HTR-8/SVneo (cell line): Measurements from ENCODE around the gene SYT9.
"Not testable (repeated sequence)": the region's sequence is repeated elsewhere in the genome, so short reads cannot be mapped to it uniquely, and the experiment has no call there.

Source experiments
- DNase-seq: peaks from one replicate; pipeline ENCODE4 v3.0.0; 2011; ENCODE audit warnings: low spot score, mixed read lengths; ENCODE audit not compliant: insufficient read length
- FAIRE-seq: peaks from 2 replicates; lab custom pipeline; 2011; peaks lifted over from hg19 to GRCh38; lab: Jason Lieb, UNC

Gene SYT9

GRCh38 chr11:7493670-7494069 lies 242.0 kb downstream of the SYT9 start:
- no peak for DNase-seq
- FAIRE-seq = no peak

DNA sequence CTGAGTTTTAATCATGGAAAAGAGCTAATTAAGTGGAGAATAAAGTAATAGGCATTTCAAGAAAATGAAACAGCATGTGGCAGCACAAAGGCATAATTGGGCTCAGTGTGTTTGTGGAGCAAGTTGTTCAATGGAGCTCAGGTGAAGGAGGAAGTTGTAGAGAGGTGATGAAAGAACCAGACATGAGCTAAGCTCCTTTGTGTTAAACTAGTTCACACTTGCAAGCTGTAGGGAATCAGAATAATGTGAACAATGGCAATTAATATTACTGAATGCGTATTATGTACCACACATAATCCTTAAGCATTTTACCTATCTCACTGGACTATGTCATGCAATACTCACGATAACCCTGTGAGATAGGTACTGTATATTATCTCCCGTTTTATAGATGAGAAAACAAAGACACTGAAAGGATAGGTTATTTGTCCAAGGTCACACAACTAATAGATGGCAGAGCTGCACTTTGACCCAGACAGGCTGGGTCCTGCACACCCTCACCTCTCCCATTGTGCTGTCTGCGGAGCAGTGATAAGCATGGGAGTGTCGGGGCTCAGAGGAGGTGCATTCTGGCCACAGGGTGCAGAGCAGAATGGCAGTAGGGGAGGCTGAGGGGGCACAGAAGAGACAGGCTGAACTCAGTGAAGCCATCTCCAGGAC lies 242.5 kb downstream of the SYT9 start:
- FAIRE-seq (no peak), DNase-seq (no peak)

DNA sequence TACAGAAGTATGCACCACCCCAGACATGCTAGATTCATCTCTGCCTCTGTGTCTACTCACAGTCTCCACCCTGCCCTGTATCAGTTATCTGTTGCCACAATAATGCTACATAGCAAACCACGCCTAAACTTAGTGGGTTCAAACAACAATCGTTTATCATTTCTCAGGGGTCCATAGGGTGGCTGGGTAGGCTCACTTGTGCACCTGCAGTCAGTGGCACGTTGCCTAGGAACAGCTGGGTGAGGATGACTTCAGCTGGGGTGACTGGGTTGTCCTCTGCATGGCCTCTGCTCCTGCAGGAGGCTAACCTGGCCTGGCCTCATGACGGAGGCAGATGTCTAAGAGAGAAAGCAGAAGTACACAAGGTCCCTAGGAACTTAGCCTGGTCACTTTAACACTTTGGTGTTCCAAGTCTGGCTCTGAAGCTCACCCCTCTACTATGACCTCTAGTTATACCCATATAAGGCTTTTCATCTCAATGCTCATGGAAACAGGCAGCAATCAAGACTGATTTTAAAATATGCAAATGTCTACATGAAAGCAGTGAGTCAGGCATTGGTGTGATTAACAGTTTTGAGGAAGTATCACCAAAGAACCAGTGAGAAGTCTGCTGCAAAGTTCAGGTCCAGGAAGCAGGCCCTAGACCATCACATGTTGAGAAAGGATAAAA lies 244.3 kb downstream of the SYT9 start:
- FAIRE-seq (no peak), DNase-seq (no peak)

- DNase-seq = no peak
- FAIRE-seq = no peak
Measured at GRCh38 chr11:7498193-7498592, 246.5 kb downstream of the SYT9 start.

GRCh38 chr11:7499081-7499480 lies 247.4 kb downstream of the SYT9 start:
- DNase-seq = no peak
- FAIRE-seq = no peak

- no peak for DNase-seq
- no peak for FAIRE-seq
Measured at GRCh38 chr11:7500251-7500650, 248.5 kb downstream of the SYT9 start.

DNA sequence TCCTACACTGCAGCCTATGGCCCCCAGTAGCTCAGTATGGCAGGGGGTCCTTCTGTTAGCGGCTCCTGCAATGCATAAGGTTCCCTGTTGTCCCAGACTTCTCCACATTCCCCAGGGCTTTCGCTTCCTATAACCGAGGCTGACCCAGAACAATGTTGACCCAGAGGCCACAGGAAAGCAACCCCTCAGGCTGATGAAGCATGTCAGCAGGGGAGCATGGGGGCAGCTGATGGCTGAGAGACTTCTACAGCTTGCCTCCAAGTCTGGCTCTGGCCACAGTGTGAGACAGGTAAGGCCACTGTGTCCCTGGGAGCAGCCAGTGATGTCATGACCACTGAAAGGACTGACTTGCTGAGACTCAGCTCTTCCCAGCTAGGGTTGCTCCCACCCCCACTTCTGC lies 249.5 kb downstream of the SYT9 start:
- FAIRE-seq (no peak), DNase-seq (no peak)

DNA sequence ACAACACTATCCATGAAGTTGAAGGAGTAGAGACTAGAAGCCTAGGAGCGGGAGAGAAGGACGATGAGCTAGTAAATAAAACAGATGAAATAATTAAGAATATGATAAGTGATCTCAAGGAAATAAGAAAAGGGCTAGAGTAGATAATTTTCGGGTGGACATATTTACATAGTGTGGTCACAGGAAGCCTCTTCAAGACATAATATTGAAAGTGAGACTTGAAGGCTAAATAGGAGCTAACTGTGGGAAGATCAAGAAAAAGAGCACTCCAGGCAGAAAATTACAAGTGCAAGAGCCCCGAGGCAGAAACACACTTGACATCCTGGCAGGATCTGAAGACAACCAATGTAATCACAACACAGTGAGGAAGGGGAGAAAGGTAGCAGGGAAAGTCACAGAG lies 250.2 kb downstream of the SYT9 start:
- DNase-seq (no peak), FAIRE-seq (no peak)

- no peak for FAIRE-seq
- no peak for DNase-seq
Measured at GRCh38 chr11:7506243-7506642, 254.5 kb downstream of the SYT9 start.

GRCh38 chr11:7508087-7508486 lies 256.4 kb downstream of the SYT9 start:
- DNase-seq = no peak
- no peak for FAIRE-seq

DNA sequence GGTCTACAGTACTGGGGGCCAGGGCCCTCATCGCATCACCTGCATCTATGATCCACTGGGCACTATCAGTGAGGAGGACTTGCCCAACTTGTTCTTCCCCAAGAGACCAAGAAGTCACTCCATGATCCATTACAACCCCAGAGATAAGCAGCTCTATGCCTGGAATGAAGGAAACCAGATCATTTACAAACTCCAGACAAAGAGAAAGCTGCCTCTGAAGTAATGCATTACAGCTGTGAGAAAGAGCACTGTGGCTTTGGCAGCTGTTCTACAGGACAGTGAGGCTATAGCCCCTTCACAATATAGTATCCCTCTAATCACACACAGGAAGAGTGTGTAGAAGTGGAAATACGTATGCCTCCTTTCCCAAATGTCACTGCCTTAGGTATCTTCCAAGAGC lies 258.3 kb downstream of the SYT9 start:
- no peak for DNase-seq
- no peak for FAIRE-seq

GRCh38 chr11:7511401-7511800 lies 259.7 kb downstream of the SYT9 start:
- FAIRE-seq (no peak), DNase-seq (no peak)

DNA sequence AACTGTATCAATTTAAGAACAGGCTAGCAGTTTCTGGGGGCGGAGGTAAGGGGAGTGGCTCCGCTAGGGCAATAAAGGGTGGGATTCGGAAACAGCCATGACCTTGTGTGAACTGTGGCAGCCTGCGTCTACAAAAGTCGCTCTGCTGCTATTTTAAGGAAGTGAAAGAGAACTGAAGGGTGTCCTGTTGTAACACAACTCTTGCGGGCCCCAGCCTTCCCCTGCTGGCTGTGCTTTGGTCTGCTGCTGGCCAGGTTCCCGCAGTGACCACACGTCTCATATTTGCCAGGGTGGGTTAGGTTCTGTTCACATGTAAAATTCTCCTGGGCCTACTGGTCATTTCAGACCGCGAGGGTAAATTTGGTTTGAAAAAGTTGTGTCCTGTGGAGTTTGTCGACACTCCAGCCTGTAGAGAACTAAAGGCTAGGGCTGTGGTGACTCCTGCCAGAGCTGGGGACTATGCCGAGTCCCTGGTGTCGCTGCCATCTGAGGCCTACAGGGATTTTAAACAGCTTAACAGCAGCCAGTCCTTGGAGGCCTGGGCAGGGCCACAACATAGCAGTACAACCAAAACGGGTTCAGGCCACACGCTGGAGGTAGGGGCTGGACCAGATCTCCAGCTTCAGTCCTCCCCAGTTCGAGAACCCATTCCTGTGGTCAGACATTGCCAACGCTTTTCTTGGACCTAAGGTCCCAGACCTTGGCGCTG lies 261.0 kb downstream of the SYT9 start:
- no peak for FAIRE-seq

DNA sequence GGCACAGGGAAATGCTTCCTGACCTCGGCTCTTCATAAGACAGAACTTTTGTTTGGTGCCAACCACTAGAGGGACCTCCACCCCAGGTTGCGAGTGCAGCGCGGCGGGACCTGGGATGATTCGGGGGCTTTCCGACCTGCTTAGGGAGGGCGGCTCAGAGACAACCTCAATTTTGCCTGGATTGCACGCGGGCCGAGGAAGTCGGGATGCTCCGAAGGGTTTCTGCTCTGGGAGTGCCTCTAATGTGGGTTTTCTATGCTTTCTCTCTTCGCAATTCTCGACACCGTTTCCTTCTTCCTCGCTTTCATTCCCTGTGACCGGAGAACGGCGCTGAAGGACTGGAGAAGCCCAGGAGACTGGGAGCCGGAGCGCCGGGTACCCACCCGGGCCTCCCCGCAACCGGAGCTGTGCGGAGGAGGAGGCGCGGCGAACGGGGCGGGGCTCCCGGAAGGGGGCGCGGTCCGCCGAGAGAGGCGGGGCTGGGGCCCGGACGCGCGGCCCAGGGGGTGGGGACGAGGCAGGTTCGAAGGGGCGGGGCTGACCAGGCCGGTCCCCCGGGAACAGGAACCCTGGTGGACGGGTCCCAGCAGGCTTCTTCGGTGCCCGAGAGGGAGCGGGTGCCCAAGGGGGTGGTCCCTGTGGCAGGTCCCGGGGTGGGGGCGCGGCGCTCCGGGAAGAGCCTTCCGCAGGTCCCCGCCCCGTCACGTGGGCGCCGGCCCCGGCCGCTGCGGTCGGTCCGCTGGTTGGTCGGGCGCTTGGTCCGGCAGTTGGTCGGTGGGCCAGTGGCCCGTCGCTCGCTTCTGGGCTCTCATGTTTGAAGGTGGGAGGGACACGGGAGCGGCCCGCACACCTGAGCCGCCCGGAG lies 261.8 kb downstream of the SYT9 start, which contains the start of gene PPFIBP2:
TSS of gene PPFIBP2 (plus strand) at position 766 of the 865 bp plus-strand sequence. CDS start 35,477 bp downstream, outside the sequence.
- DNase-seq (peak; percentile 76), FAIRE-seq (no peak)

More for the DNA sequence above, 261.0 kb downstream of the SYT9 start:
- no peak for DNase-seq

GRCh38 chr11:7514099-7514591 lies 262.4 kb downstream of the SYT9 start:
- peak; percentile 20 for FAIRE-seq
- DNase-seq = peak; percentile 11

- FAIRE-seq = no peak
- DNase-seq = no peak
Measured at GRCh38 chr11:7515447-7515886, 263.8 kb downstream of the SYT9 start.

GRCh38 chr11:7516475-7516874 lies 264.8 kb downstream of the SYT9 start:
- FAIRE-seq = no peak
- no peak for DNase-seq

- not testable (repeated sequence) for DNase-seq, FAIRE-seq
Measured at GRCh38 chr11:7517743-7518142, 266.0 kb downstream of the SYT9 start.
